GM19452 (cell line): ENCODE measurements around the gene TES.

Experiments used
- ATAC-seq: cut with Tn5 transposase; IDR thresholded peaks from one replicate; pipeline ENCODE4 v1.9.1; 2021; ENCODE audit not compliant: unreplicated experiment

The TES gene

DNA sequence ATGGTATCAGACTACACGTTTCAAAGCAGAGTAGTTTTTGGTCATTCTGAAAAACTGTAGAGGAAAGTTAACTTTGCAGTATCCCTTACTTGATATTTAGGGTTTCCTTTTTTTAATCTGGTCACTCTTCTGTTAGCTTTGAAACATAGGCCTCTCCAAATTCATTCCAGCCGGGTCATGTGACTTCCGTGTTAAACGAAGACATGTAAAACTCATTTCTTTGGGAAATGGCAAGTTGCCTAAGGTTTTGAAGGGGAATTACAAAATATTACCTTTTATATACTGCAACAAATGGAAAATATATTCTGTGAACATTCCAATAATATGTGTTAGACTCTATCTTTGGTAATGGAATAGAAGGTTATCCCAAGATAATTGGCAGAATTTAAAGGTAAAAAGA, 9.5 kb downstream of the TES start:
- ATAC-seq: no peak

DNA sequence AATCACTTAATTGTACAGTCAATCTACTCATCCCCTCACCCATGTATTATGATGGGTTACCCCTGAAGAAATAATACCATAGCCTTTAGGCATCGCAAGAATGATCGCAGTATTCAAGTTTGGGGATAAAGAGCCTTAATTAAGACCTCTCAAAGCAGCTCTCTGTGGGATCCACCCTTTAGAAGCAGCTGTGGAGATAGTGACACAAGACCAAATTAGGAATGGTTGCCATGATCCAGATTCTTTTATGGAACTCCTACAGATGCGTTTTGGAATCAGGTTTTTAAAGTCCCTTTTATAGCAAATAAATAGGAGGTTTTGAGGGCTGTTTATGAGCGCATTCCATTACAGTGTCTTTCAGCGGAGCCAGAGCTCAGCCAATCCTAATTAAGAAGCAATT, 12.2 kb downstream of the TES start:
- no peak for ATAC-seq

DNA sequence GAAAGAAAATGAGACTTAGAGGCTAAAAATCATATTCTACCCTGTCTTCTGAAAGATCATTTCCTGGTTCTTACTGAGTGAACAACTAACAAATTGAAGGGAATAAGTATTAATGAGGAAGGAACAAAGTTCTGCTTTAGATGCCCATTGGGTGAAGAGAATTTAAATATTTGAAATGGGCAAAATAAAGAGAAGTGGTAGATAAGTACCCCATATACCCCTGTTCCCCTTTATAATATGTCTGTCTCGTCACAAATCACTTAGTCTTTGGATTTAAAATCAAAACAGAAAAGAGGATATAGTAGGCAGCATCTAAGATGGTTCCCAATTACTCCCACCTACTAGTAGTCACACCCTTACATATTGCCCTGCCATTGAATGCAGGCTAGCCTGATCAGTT, 13.2 kb downstream of the TES start:
- ATAC-seq: no peak

DNA sequence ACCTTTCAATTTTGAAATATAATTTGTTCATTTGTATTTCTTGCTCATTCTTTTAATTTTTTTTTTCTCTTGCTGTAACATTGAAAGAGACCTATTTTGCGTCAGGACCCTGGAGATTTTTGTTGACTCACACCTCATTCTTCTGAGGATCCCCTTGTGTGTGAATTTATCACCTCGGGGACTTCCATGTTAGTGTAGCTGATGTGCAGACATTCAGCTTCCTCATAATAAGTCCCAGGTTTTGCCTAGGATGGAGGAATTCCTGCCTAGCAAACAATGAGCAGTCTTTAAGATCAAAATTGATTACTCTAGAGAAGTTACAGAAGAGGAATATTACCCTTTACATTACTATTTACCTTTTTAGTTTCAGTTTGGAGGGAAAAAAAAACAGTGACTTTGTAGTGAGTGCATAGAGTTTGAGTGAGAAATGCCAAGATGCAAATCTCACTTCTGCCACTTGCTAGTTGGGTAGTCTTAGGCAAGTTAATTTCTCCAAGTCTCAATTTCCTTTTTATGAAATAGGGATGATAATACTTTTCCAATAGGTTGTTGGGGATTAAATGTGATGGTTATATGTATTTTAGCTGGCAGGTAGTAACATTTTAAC, 14.3 kb downstream of the TES start:
- ATAC-seq: peak; percentile 61

DNA sequence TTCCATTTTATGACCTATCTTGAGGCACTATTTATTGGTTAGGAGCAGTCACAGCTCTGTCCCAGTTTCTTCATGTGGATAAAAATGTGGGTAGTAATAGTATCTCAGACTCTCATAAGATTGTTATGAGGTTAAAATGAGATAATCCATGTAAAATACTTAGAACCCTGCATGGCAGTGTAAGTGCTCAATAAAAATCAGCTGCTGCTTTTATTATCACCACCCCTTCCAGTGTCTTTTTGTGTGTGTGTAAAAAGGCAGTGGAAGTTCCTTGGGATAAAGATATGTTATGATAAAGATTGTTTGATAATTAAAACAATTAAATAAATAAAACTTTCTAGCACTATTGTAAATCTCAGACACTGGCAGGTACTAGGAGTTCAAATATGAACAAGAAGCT, 15.5 kb downstream of the TES start:
- ATAC-seq: no peak

DNA sequence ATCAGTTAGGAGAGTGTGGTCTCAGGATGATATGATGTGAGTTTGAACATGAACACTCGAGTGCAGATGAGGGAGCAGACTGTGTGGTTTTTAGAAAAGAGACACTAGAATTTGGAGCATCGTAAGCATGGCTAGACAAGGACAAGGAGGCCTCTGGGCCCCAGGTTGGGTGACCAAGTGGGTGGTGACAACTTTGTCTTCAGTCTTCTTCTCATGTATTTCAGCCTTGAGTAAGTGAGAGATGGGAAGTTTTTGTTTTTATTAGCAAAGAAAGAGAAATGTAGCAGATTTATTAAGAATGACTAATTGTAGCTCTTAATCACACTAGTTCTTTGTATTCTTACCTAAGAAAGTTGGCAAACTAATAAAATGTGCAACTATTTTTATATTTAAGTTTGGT, 16.3 kb downstream of the TES start:
- ATAC-seq: no peak

DNA sequence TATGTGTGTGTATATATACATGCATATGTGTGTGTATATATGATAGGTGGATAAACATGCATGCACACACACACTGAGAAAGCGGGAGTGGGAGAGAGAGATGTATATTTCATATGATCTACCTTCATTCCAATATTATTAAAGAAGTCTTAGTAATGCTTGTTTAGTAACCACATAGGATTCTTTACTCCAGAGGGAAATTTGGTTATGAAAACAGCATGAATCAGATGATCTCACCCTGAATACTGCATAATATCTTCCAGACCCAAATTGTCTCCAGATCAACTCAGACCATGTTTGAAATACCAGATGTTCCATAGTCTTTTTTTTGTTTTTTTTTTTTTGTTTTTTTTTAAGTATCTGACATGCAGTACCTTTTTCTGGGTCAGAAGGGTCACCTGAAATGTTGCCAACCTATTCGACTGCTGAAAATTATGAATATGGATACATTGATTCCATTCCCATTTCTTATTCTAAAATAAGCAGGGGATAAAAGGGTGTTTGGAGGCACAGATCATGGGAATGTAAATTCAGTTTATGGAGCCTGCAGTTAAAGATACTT, 17.4 kb downstream of the TES start:
- ATAC-seq: no peak

DNA sequence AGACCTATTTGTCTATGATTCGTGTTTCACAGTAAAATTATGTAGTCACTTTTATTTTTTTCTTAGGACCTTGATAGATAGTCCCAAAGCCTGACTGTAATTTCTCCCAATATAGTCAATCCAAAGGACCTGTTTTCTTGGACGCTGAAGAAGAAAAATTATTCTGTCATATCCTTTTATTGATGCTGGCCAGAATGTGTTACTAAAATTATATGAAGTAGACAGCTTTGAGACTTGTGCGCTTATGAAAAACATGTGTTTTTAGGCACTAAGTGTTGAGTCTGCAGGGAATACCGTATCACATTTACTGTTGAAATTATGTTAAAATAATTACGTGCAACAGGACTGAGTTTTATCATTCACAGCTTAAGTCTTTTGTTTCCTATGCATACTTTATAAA, 17.9 kb downstream of the TES start:
- no peak for ATAC-seq

DNA sequence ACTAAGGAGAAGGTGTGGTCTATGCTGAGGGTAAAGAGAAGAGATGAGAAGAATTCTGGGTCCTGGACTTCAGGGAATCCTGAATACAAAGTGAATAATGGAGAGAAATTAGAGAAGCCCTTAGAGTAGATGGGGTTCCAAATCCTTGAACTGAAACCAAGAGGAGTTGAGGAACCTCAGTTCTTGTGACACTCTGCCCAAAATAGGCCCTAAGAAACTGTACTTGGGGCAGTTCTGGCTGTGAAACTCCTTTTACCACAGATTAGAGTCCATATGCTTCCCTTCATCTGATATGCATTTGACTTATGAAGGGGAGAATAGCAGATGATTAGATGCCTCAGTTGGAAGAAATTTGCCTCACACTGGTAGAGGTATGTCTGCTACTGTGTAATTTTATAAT, 19.0 kb downstream of the TES start:
- ATAC-seq: no peak

DNA sequence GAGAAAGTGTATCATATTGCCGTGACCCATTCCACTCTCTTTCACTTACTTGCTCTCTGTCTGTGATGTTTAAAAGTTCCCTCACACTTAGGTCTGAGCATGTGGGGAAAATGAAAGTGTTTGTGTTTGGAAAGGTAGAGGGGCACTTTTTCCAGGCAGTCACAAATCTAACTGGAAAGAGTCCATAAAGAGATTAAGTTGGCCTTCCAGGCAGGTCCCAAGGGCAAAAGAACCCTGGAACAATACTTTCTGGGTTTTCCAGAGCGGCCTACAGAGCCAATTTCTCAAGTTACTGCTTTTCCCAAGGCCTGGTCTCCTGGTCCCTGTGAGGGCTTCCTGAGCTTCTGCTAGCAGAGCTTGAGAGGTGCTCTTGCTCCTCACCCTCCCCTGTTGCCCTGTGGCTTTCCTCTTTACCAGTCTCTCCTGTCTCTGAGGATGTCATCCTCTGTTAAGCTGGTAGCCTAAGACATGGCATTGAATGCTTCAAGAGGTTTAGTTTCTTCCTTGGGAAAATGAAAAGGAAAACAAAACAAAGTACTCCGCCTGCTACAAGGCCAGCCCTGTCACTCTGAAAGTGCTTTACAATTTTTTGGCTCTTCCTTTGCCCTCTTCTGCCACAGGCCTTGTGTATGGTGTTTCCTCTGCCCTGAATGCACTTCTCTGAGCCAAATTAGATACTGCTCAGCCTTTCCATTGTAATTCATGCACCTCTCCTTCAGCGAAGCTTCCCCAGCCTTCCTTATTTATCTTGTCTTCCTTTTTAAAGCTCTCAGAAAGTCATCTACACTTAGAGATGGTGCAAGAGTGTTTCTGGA, 20.1 kb downstream of the TES start:
- no peak for ATAC-seq

DNA sequence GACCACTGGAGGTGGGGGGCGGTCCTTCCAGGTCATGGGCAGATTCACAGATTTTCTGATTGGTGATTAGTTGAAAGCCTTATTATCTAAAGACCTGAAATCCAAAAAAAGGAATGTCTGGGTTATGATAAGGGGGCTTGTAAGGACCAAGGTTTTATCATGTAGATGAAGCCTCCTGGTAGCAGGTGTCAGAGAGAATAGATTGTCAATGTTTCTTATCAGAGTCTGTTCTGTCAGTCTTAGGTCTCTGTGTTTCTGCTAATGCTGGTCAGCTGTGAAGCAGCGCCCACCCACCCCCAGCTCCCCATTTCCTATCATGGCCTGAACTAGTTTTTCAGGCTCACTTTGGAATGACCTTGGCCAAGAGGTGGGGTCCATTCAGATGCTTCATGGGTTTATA, 21.2 kb downstream of the TES start:
- ATAC-seq: no peak

DNA sequence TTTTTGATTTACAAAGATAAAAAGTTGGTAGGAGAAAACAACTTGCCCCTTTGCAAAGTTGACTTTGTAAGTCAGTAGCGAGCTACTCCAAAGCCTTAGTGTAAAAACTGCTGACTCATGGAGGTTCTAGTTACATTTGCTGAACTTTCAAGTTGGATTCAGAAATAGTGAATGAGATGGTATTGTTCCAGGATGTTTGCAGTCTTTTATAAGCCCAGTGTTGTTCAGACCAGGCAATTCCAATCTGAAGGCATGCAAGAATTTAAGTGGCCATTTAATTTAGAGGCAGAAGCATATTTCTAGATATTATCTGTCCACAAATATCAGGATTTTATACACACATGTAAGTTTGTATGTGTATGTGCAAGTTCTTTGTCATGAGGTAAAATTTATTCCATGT, 21.6 kb downstream of the TES start:
- ATAC-seq: no peak

DNA sequence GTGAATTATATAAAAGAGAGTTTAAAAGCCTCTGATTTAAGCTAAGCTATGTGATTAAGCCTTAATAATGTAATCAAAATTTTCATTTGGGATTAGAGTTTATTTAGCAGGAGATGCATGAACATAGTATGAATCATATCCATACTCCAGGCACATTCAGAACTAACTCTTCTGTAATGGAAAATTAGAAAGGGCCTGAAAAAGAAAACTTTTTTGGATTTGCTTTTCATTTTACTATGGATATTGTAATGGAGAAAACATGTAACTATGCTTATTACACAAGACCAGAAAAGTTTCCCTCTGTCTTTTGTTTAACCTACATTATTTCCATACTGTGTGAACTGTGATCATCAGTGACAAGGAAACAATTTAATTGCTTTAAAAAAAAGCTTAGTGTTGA, 22.0 kb downstream of the TES start:
- ATAC-seq: no peak

DNA sequence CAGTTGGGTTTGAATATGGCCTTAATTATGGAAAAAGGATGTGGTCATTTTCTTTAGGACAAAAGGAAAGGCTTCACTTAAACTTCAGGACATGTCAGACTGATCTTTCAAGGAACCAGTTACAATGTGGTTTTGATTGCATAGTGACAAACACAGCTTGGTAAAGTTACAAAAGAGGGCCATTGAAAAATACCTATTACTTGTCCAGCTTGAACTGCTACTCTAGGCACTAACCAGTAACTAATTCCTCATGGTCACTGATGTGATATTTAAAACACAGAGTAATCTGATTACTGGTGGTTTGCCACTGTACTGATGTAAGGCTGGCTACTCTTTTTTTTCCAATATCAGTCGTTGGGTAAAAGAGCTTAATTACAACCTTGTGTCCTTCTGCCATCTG, 22.6 kb downstream of the TES start:
- no peak for ATAC-seq

DNA sequence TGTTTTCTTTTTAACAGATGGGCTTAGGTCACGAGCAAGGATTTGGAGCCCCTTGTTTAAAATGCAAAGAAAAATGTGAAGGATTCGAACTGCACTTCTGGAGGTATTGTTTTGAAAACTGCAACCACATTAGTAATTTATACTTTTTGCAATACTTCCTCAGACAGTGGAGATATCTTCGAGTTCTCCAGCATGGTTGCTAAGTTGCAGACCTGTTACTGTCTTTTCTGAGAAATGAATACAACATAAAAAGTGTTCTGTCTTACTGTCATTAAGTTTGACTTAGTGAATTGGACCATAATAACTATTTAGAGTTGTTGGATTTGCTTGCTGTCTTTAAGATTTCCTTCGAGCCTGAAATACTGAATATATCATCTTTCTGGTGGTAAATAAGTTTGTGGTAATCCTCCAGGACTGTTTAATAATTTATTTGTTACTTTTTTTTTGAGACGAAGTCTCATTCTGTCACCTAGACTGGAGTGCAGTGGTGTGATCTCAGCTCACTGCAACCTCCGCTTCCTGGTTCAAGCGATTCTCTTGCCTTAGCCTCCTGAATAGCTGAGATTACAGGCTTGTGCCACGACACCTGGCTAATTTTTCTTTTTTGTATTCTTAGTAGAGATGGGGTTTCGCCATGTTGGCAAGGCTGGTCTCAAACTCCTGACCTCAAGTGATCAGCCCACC, 24.3 kb downstream of the TES start:
- no peak for ATAC-seq

DNA sequence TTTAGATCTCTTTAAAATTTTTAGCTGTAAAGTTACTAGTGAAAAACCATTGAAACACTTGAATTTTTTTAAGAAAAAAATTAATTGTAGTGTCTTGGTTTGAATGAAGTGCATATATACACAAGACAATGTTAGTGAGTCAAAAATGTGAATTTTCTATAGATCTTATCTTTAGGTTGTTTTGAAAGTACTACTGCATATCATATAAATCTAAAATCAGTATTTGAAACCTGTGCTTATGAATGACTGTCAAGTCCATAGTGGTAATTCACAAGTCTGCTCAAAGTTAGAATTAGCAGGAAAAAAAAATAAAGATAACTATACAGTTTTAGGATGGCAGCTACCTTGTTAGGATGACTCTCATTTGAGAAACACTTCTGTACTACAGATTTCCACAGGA, 25.0 kb downstream of the TES start:
- ATAC-seq: no peak

DNA sequence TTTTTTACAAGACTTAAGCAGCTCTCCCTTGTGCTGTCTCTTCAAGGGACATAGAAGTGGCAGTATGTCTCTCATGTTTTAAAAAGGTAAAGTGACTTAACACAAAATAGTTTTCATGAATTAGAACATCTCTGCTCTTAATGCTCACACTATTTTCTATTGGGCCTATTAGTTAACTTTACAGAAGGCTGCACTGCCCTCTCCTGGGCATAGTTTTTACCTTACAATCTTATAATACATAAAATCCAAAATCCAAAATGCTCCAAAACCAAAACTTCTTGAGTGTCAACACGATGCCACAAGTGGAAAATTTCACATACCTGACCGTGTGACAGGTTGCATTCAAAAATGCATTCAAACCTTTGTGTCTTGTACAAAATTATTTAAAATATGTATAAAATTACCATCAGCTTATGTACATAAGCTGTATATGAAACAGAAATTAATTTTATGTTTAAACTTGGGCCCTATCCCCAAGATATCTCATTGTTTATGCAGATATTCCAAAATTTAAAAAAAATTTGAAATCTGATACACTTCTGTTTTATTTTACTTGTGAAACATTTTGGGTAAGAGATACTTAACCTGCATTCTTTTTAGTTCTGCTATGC, 25.8 kb downstream of the TES start:
- no peak for ATAC-seq

DNA sequence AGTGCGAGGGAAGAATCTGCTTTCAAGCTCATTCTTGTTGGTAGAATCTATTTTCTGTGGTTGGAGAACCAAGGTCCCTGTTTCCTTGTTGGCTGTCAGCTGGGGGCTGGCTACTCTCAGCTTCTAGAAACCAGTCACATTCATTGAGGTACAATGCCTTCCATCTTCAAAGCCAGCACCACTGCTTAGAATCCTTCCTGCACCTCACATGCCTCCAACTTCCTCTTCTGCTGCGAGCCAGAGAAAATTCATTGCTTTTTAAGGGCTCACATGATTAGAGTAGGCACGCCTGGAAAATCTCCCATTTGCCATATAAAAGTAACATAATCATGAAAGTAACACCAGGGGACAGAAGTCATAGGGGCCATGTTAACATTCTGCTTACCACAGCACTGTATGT, 28.7 kb downstream of the TES start:
- no peak for ATAC-seq

DNA sequence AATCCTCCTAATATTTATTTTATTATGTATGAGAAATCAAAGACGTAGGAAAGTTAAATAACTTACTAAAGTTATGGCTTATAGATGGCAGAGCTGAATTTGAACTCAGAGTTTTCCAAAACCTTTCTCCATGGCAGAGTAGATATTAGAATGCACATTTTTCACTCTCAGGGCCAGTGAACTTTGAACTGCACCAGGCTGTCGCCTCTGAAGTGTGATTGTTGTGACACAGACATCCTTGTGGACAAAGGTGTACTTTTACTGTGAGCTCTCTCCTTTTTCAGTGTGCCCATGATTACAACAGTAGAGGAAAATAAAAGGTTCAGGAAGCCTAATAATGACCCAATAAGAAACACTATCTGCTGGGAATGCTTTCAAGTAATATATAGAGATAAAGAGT, 29.1 kb downstream of the TES start:
- no peak for ATAC-seq

DNA sequence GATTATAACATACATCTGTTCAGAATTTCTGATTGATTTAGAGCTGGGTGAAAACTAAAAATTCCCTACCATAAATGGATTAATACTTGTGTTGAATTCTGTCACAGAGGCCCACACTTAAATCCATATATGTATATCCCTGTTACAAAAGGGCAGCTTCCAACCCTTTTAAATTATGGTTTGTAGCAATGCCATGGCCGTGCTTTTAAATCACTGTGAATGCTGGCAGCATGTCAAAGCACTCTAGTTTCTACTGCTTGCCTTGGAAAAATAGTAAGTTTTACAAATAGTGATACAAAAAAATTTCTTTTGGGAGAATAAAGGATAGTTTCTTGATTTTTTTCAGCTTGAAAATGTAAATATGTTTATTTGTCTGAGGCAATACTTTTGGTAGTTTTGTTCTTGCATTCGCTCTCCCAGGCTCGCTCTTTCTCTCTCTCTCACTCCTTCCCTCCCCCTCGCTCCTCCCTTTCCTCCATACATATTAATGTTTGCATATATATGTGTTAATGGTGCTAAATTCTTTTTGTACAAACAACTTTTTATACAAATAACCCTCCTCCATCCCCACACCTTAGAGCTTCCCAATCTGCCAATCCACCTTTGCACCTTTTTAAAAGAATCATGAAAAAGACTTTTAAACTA, 29.8 kb downstream of the TES start:
- ATAC-seq: no peak

DNA sequence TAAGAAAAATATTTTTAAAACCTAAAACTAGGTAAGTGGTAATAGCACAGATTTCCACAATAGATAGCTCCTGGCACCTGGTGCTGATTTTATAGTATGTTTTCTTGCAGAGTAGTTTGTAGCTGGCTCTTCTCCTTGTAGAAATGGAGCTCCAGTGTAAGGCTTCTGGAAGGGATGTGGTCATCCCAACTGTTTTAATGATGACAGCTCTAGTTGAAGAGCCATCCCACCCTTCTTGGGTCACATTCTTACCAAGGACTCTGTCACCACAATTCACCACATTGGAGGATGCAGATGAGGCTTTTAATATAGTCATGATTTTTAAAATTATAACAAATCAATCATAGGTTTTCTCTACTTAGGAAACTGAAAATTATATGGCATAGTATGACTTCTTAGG, 31.0 kb downstream of the TES start:
- no peak for ATAC-seq
